Measurements from ENCODE around the gene UBALD1. TPM values are rescaled to one million over a fixed set of nuclear protein-coding genes. Genes with fewer than 3 reads are reported as not detected.

Gene UBALD1
- polyA plus RNA-seq, 1 donor (not counting 4 experiments of a cell fraction or from before 2014, with no cell fraction given) = 4.0 TPM

DNA sequence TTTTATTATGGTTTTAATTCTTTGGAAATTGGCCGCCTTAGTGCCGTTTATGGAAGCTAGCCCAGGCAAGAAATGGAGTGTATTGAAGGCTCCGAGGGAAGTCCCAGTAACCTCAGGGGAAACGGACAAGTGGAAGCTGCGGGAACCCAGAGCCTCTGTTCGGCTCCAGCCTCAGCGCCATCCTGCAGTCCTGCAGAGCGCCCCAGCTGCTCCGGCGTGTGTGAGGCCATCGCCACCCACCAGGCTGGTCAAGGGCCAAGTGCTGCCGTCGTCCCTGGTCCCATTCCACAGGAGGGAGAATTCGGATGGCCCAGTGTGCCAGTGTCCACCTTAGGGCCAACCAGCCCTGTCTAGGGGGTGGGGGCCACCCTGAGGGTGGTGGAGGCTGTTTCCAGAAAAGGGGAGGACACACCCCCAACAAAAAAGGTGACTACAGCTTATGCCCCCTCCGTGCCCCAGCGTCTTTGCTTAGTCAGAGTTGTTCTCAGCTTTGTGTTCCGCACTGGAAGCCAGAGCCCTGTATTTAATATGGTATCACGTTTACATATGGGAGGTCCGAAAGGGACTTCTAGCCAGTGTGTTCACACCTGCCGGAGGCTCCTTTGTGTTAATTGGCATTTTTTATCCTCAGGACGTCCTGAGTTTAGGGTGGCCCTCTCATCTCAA is 22.9 kb upstream of the UBALD1 start:
- no peak overlapping the region for H3K4me3 ChIP-seq (ENCODE audit: control insufficient read depth in 2 of 3, extremely low read depth in 1 of 3, insufficient read depth in 2 of 3, low read depth in 1 of 3, low read length in 3 of 3)
- no peak overlapping the region for H2AFZ ChIP-seq (ENCODE audit: control insufficient read depth, low read length)
- H3K27me3 ChIP-seq (ENCODE audit: control insufficient read depth, extremely low read depth, insufficient read depth, low read length) = no peaks in the 10 kb centered on the region
- no peak overlapping the region for H3K9ac ChIP-seq (ENCODE audit: control insufficient read depth, extremely low read depth, insufficient read depth, low read length)
- no peaks in the 10 kb centered on the region for H3K9me1 ChIP-seq (ENCODE audit: control insufficient read depth, extremely low read depth, insufficient read depth, low read length)
- FAIRE-seq = no peak
- TF ChIP-seq, protein P1, sequence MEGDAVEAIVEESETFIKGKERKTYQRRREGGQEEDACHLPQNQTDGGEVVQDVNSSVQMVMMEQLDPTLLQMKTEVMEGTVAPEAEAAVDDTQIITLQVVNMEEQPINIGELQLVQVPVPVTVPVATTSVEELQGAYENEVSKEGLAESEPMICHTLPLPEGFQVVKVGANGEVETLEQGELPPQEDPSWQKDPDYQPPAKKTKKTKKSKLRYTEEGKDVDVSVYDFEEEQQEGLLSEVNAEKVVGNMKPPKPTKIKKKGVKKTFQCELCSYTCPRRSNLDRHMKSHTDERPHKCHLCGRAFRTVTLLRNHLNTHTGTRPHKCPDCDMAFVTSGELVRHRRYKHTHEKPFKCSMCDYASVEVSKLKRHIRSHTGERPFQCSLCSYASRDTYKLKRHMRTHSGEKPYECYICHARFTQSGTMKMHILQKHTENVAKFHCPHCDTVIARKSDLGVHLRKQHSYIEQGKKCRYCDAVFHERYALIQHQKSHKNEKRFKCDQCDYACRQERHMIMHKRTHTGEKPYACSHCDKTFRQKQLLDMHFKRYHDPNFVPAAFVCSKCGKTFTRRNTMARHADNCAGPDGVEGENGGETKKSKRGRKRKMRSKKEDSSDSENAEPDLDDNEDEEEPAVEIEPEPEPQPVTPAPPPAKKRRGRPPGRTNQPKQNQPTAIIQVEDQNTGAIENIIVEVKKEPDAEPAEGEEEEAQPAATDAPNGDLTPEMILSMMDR (optimal IDR thresholded peaks at IDR 0.05 in 1 of 3, IDR thresholded peaks at IDR 0.05 in 1 of 3, conservative IDR thresholded peaks at IDR 0.05 in 1 of 3; ENCODE audit: extremely low read depth in 1 of 3, insufficient read depth in 2 of 3, low read length in 3 of 3) = no peak
- TF ChIP-seq EZH2 (IDR thresholded peaks at IDR 0.05; ENCODE audit: low read length) = no peak
- dilution Hi-C loops (cut with MboI; ENCODE audit: extremely low pct_ligation_motif_present, low sequenced_read_pairs) = no loop called here
- DNase-seq (ENCODE audit: low read depth, low spot score) = no peak
- H3K9me3 ChIP-seq (ENCODE audit: control insufficient read depth, low read depth, low read length) = no peaks in the 10 kb centered on the region
- H4K20me1 ChIP-seq (ENCODE audit: control insufficient read depth, extremely low read depth, insufficient read depth, low read length) = peaks cover 24% of the 10 kb centered on the region
- H3K36me3 ChIP-seq (ENCODE audit: control insufficient read depth in 2 of 2, extremely low read depth in 1 of 2, insufficient read depth in 2 of 2, low read length in 2 of 2) = peaks cover 11 to 18% of the 10 kb centered on the region in 2 experiments
- H3K27ac ChIP-seq (ENCODE audit: control insufficient read depth, insufficient read depth, low read length) = no peak overlapping the region
- H3K4me1 ChIP-seq (ENCODE audit: control insufficient read depth, extremely low read depth, insufficient read depth, low read length) = no peaks in the 10 kb centered on the region
- no peak overlapping the region for H3K4me2 ChIP-seq (ENCODE audit: control insufficient read depth, extremely low read depth, insufficient read depth, low read depth, low read length)
- H3K79me2 ChIP-seq (ENCODE audit: control insufficient read depth, insufficient read depth, low read length) = peaks cover 73% of the 10 kb centered on the region

DNA sequence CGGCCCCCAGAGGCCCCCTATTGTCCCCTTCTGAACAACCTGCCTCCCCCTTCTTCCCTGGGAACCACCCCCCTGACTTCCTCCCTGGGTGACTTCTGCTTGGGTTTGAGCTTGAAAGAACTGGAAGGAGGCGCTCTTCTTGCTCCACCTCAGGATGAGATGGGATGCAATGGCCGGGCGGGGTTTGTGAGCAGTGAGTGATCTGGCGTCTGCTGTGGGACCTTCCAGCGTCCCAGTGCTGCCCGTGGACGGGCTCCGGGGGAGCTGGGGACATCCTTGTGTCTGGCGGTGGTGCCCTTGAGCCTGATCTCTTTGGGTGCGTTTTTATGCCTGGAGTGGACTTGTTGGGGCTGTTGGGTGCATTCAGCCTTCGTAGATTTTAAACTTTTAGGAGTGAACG is 21.5 kb upstream of the UBALD1 start:
- no peak for FAIRE-seq
- peaks cover 11 to 18% of the 10 kb centered on the region in 2 experiments for H3K36me3 ChIP-seq (ENCODE audit: control insufficient read depth in 2 of 2, extremely low read depth in 1 of 2, insufficient read depth in 2 of 2, low read length in 2 of 2)
- dilution Hi-C loops (cut with MboI; ENCODE audit: extremely low pct_ligation_motif_present, low sequenced_read_pairs) = no loop called here

More for the DNA sequence above, 21.5 kb upstream of the UBALD1 start:
- no peak overlapping the region for H3K27ac ChIP-seq (ENCODE audit: control insufficient read depth, insufficient read depth, low read length)
- no peaks in the 10 kb centered on the region for H3K27me3 ChIP-seq (ENCODE audit: control insufficient read depth, extremely low read depth, insufficient read depth, low read length)
- H3K9me1 ChIP-seq (ENCODE audit: control insufficient read depth, extremely low read depth, insufficient read depth, low read length) = no peaks in the 10 kb centered on the region
- H4K20me1 ChIP-seq (ENCODE audit: control insufficient read depth, extremely low read depth, insufficient read depth, low read length) = peaks cover 24% of the 10 kb centered on the region
- H3K79me2 ChIP-seq (ENCODE audit: control insufficient read depth, insufficient read depth, low read length) = peaks cover 71% of the 10 kb centered on the region
- no peak overlapping the region for H3K4me3 ChIP-seq (ENCODE audit: control insufficient read depth in 2 of 3, extremely low read depth in 1 of 3, insufficient read depth in 2 of 3, low read depth in 1 of 3, low read length in 3 of 3)
- H3K4me2 ChIP-seq (ENCODE audit: control insufficient read depth, extremely low read depth, insufficient read depth, low read depth, low read length) = no peak overlapping the region
- H3K9ac ChIP-seq (ENCODE audit: control insufficient read depth, extremely low read depth, insufficient read depth, low read length) = no peak overlapping the region
- no peak for DNase-seq (ENCODE audit: low read depth, low spot score)
- no peaks in the 10 kb centered on the region for H3K9me3 ChIP-seq (ENCODE audit: control insufficient read depth, low read depth, low read length)
- no peaks in the 10 kb centered on the region for H3K4me1 ChIP-seq (ENCODE audit: control insufficient read depth, extremely low read depth, insufficient read depth, low read length)
- no peak overlapping the region for H2AFZ ChIP-seq (ENCODE audit: control insufficient read depth, low read length)
- no peak for TF ChIP-seq EZH2 (IDR thresholded peaks at IDR 0.05; ENCODE audit: low read length)
- TF ChIP-seq, protein P1 (optimal IDR thresholded peaks at IDR 0.05 in 1 of 3, IDR thresholded peaks at IDR 0.05 in 1 of 3, conservative IDR thresholded peaks at IDR 0.05 in 1 of 3; ENCODE audit: extremely low read depth in 1 of 3, insufficient read depth in 2 of 3, low read length in 3 of 3) = no peak
